ENCODE data around the gene FAM83C.

FAM83C gene

GRCh38 chr20:35248641-35249475, 43.4 kb downstream of the FAM83C start:
- H3K4me3 ChIP-seq (replicated peaks; ENCODE audit: low read depth, low read length), result no peak overlapping the region
- no peak for DNase-seq (ENCODE audit: low read depth)
- TF ChIP-seq CTCF (IDR thresholded peaks at IDR 0.05; ENCODE audit: low read length, missing control alignments), result no peak

GRCh38 chr20:35246723-35247122, 45.5 kb downstream of the FAM83C start:
- DNase-seq (ENCODE audit: low read depth), result no peak
- no peak for TF ChIP-seq CTCF (IDR thresholded peaks at IDR 0.05; ENCODE audit: low read length, missing control alignments)

DNA sequence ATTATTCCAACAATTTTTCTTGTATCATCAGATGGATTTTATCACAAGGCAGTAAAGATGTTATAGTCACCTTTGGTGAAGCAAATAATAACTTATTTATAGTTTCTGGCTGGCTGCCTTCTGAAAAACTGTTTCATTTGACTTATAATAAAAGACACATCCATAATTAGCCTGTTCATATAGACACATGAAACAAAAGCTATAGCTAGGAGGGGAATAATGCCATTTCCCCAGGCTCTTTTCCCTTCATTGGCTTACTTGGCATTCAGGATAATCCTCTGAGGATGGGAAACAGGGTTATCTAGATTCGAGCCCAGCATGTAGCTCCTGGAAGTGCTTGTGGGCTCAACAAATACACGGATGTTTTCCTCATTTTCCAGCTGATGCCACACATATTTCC, 48.2 kb downstream of the FAM83C start:
- no peak for TF ChIP-seq CTCF (IDR thresholded peaks at IDR 0.05; ENCODE audit: low read length, missing control alignments)
- no peak overlapping the region for H3K4me3 ChIP-seq (replicated peaks; ENCODE audit: low read depth, low read length)
- DNase-seq (ENCODE audit: low read depth), result no peak

More at GRCh38 chr20:35246723-35247122, 45.5 kb downstream of the FAM83C start:
- H3K4me3 ChIP-seq (replicated peaks; ENCODE audit: low read depth, low read length), result no peak overlapping the region

GRCh38 chr20:35243317-35243716, 48.9 kb downstream of the FAM83C start:
- DNase-seq (ENCODE audit: low read depth), result no peak
- no peak overlapping the region for H3K4me3 ChIP-seq (replicated peaks; ENCODE audit: low read depth, low read length)
- TF ChIP-seq CTCF (IDR thresholded peaks at IDR 0.05; ENCODE audit: low read length, missing control alignments), result no peak

DNA sequence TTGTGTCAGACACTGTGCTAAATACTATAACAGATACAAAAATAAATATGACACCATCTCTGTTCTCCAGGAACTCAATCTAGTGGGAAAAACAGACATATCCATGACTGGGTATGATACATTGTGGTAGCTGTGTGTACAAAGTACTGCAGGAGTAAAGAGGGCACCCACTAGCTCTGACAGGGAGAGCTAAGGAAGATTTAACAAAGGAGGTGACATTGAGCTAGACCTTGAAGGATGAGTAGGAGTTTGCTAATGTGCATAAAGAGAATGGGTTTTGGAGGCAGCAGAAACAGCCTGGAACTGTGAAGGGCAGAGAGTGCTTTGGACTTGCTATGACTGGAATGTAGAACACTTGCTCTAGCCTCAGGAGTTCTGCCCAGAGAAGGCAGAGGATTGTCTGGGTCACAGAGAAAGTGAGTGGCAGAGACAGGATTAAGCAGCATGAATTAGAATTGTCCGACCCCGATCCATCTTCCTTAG, 51.4 kb downstream of the FAM83C start:
- H3K4me3 ChIP-seq (replicated peaks; ENCODE audit: low read depth, low read length), result no peak overlapping the region
- no peak for DNase-seq (ENCODE audit: low read depth)
- TF ChIP-seq CTCF (IDR thresholded peaks at IDR 0.05; ENCODE audit: low read length, missing control alignments), result no peak

- peak; percentile 42 for DNase-seq (ENCODE audit: low read depth)
- no peak for TF ChIP-seq CTCF (IDR thresholded peaks at IDR 0.05; ENCODE audit: low read length, missing control alignments)
- H3K4me3 ChIP-seq (replicated peaks; ENCODE audit: low read depth, low read length), result no peak overlapping the region
Observed at GRCh38 chr20:35240083-35240810, 52.0 kb downstream of the FAM83C start.

Data from fibroblast of pulmonary artery (primary cell).